CD14-positive monocyte (primary cell): ENCODE data around the gene DPP7. TPM values are rescaled to one million over a fixed set of nuclear protein-coding genes. Genes with fewer than 3 reads are reported as not detected.
A peak's percentile ranks its signal among the peaks of the same experiment; 100 is the strongest.

ENCODE experiments used
- DNase-seq, 3 donors: peaks; one replicate each; pipeline ENCODE4 v3.0.0-alpha.2; 2011 to 2022
- H2AFZ ChIP-seq: 2 replicates; pipeline ENCODE4 v1.6.0; 2012; ENCODE audit warnings: mild to moderate bottlenecking, low read depth, low read length, inconsistent platforms; ENCODE audit not compliant: insufficient read depth, poor library complexity, severe bottlenecking
- H3K27ac ChIP-seq, 2 donors: 1 replicate in 1 of 2; 2 replicates in 1 of 2; pipeline ENCODE4 v1.5.1; 2012 to 2013; ENCODE audit warnings: low read length in 2 of 2, control low read depth in 1 of 2, inconsistent platforms in 1 of 2, low read depth in 1 of 2, mild to moderate bottlenecking in 1 of 2
- H3K27me3 ChIP-seq, 2 donors: one replicate each; pipeline versions ENCODE4 v1.6.0 to v1.6.1; 2011 to 2013; ENCODE audit warnings: low read length in 2 of 2; ENCODE audit not compliant: control insufficient read depth in 2 of 2, insufficient read depth in 2 of 2
- H3K36me3 ChIP-seq, 2 donors: replicated peaks in 1 of 2; 1 replicate in 1 of 2; 2 replicates in 1 of 2; pipeline versions ENCODE4 v1.5.1 to v1.6.1; 2012 to 2013; ENCODE audit warnings: low read length in 2 of 2, control low read depth in 1 of 2, inconsistent platforms in 1 of 2, mild to moderate bottlenecking in 1 of 2; ENCODE audit not compliant: insufficient read depth in 2 of 2, control insufficient read depth in 1 of 2
- H3K4me1 ChIP-seq, 2 donors: 1 replicate in 1 of 2; 2 replicates in 1 of 2; pipeline versions ENCODE4 v1.5.1 to v1.6.1; 2012 to 2013; ENCODE audit warnings: low read length in 2 of 2, control low read depth in 1 of 2, inconsistent platforms in 1 of 2, mild to moderate bottlenecking in 1 of 2, moderate library complexity in 1 of 2; ENCODE audit not compliant: insufficient read depth in 2 of 2, control insufficient read depth in 1 of 2
- H3K4me2 ChIP-seq: replicated peaks from 2 replicates; pipeline ENCODE3; 2012; ENCODE audit warnings: low read length, moderate library complexity, mild to moderate bottlenecking; ENCODE audit not compliant: poor library complexity, severe bottlenecking; ENCODE audit errors: extremely low read depth
- H3K4me3 ChIP-seq, 3 experiments: fragments of 200-600 bp in 1 of 3; sonication (generic) in 1 of 3; replicated peaks in 1 of 3; 1 replicate in 2 of 3; 2 replicates in 1 of 3; pipeline ENCODE4 v1.5.1; 2011 to 2013; ENCODE audit warnings: low read length in 3 of 3, mild to moderate bottlenecking in 3 of 3, control low read depth in 2 of 3, low read depth in 2 of 3, inconsistent platforms in 1 of 3, moderate library complexity in 1 of 3
- H3K79me2 ChIP-seq: 2 replicates; pipeline ENCODE4 v1.6.0; 2012; ENCODE audit warnings: mild to moderate bottlenecking, control low read depth, inconsistent platforms, low read length, moderate library complexity; ENCODE audit not compliant: insufficient read depth
- H3K9ac ChIP-seq: 2 replicates; pipeline ENCODE4 v1.6.0; 2017; ENCODE audit warnings: low read length, mild to moderate bottlenecking; ENCODE audit not compliant: insufficient read depth, poor library complexity, severe bottlenecking
- H3K9me3 ChIP-seq, 2 donors: replicated peaks in 1 of 2; 1 replicate in 1 of 2; 2 replicates in 1 of 2; pipeline versions ENCODE4 v1.5.1 to v1.6.1; 2012 to 2013; ENCODE audit warnings: low read length in 2 of 2, control low read depth in 1 of 2; ENCODE audit not compliant: control insufficient read depth in 1 of 2, insufficient read depth in 1 of 2
- H4K20me1 ChIP-seq: 2 replicates; pipeline ENCODE4 v1.6.0; 2012; ENCODE audit warnings: mild to moderate bottlenecking, low read length, control low read depth, moderate library complexity; ENCODE audit not compliant: insufficient read depth
- H3K27ac Mint-ChIP-seq, 7 donors: one replicate each; pipeline ENCODE4 v1.8.0; 2020; ENCODE audit warnings: mild to moderate bottlenecking in 7 of 7, mixed read lengths in 7 of 7, moderate library complexity in 6 of 7, inconsistent platforms in 2 of 7
- H3K27me3 Mint-ChIP-seq, 3 donors: one replicate each; pipeline ENCODE4 v1.8.0; 2021 to 2022; ENCODE audit warnings: low read depth in 3 of 3, mild to moderate bottlenecking in 3 of 3, mixed read lengths in 3 of 3, moderate library complexity in 3 of 3, inconsistent platforms in 1 of 3
- H3K36me3 Mint-ChIP-seq, 2 donors: one replicate each; pipeline ENCODE4 v1.8.0; 2020; ENCODE audit warnings: mixed read lengths in 2 of 2, inconsistent platforms in 1 of 2, mild to moderate bottlenecking in 1 of 2
- H3K4me1 Mint-ChIP-seq: one replicate; pipeline ENCODE4 v1.8.0; 2020; ENCODE audit warnings: mild to moderate bottlenecking, mixed read lengths
- H3K4me3 Mint-ChIP-seq, 2 donors: one replicate each; pipeline ENCODE4 v1.8.0; 2020; ENCODE audit warnings: mild to moderate bottlenecking in 2 of 2, mixed read lengths in 2 of 2, moderate library complexity in 1 of 2
- H3K9me3 Mint-ChIP-seq, 7 donors: one replicate each; pipeline ENCODE4 v1.8.0; 2020 to 2022; ENCODE audit warnings: mixed read lengths in 7 of 7, mild to moderate bottlenecking in 6 of 7, moderate library complexity in 6 of 7, inconsistent platforms in 2 of 7
- CTCF ChIP-seq: fragments of 200-600 bp; IDR thresholded peaks from one replicate; pipeline ENCODE4 v1.8.0; 2022; ENCODE audit warnings: antibody characterized with exemption, mild to moderate bottlenecking
- WGBS: methylation state at CpG from one replicate; pipeline ENCODE4 v1.1.5; 2013; ENCODE audit warnings: missing lambda C conversion rate; ENCODE audit not compliant: insufficient coverage; 5-methylcytosine and 5-hydroxymethylcytosine counted together
- intact Hi-C, 2 donors: fragments of 100-400 bp; cut with micrococcal nuclease; formaldehyde crosslinking; loops; one replicate each; pipeline versions ENCODE4 v1.15.0 to v1.15.1; 2023
- polyA plus RNA-seq, 3 donors: library from polyadenylated mRNA; depleted of rRNA in 1 of 3; unstranded in 2 of 3; stranded (reverse) in 1 of 3; fragments of 300-500 nt in 2 of 3; fragments of >200 nt in 1 of 3; fragmentation: Illumina TruSeq in 2 of 3; gene quantifications; 1 replicate in 2 of 3; 2 replicates in 1 of 3; pipeline ENCODE4 v1.2.3, GENCODE V29; 2012 to 2021

DPP7 gene
- polyA plus RNA-seq, 3 donors = 68.3 to 287 (median 150) TPM

- Histone ChIP-seq H4K20me1 (no peaks in the 10 kb centered on the region), H3K27me3 (no peaks in the 10 kb centered on the region), H3K4me2 (peak overlapping the region; percentile 92), H3K27ac (peak overlapping the region; percentile 70 to 93), H3K4me3 (peak overlapping the region; percentile 64 to 77 (median 75)), H3K9me3 (no peaks in the 10 kb centered on the region), H2AFZ (peak overlapping the region; percentile 87), H3K36me3 (peaks cover 27 to 34% of the 10 kb centered on the region in 2 donors), H3K4me1 (peaks cover 23 to 28% of the 10 kb centered on the region in 2 donors), H3K9ac (peak overlapping the region; percentile 92), H3K79me2 (peaks cover 4% of the 10 kb centered on the region)
- Mint-ChIP-seq H3K36me3 (peaks cover 31 to 54% of the 10 kb centered on the region in 2 donors), H3K27ac (peak overlapping the region; percentile 95 to 98 (median 97)), H3K4me1 (peaks cover 30% of the 10 kb centered on the region), H3K4me3 (peak overlapping the region; percentile 82 to 93), H3K9me3 (peaks cover 0 to 9% (median 0%) of the 10 kb centered on the region in 7 donors), H3K27me3 (peaks cover 0 to 5% (median 1%) of the 10 kb centered on the region in 3 donors)
- no peak for TF ChIP-seq CTCF
- WGBS = under 1% methylated on average over 58 of the region's 58 CpGs
- peak; percentile 31 to 62 (median 61) for DNase-seq
- intact Hi-C loops = loop anchor here in 1 of 2 donors (2.0 kb wide), 1 partner anchor 15 kb away; the partner anchor contains the start of gene SAPCD2
Measured at GRCh38 chr9:137085920-137086530, 28.5 kb downstream of the DPP7 start.

- Histone ChIP-seq H3K4me2 (no peak overlapping the region), H3K9me3 (no peaks in the 10 kb centered on the region), H2AFZ (no peak overlapping the region), H4K20me1 (peaks cover 6% of the 10 kb centered on the region), H3K27me3 (no peaks in the 10 kb centered on the region), H3K9ac (no peak overlapping the region), H3K4me1 (peaks cover 23 to 28% of the 10 kb centered on the region in 2 donors), H3K36me3 (peaks cover 35 to 37% of the 10 kb centered on the region in 2 donors), H3K79me2 (peaks cover 4% of the 10 kb centered on the region), H3K4me3 (no peak overlapping the region), H3K27ac (no peak overlapping the region)
- Mint-ChIP-seq H3K36me3 (peaks cover 32 to 53% of the 10 kb centered on the region in 2 donors), H3K4me1 (peaks cover 31% of the 10 kb centered on the region), H3K9me3 (peaks cover 0 to 9% (median 0%) of the 10 kb centered on the region in 7 donors), H3K4me3 (no peak overlapping the region), H3K27ac (peak overlapping the region in 1 of 7 donors; percentile 35), H3K27me3 (peaks cover 0 to 3% (median 0%) of the 10 kb centered on the region in 3 donors)
- intact Hi-C loops = no loop called here
- no peak for DNase-seq
- 100% methylated on average over 3 of the region's 9 CpGs for WGBS
- no peak for TF ChIP-seq CTCF
Measured at GRCh38 chr9:137084526-137084925, 30.0 kb downstream of the DPP7 start.
